Upper lobe of left lung (tissue), 6 donors: ENCODE results near the gene MZF1. TPM values are rescaled to one million over a fixed set of nuclear protein-coding genes. Genes with fewer than 3 reads are reported as not detected.

ENCODE experiments used
- ATAC-seq, 2 donors: fragments of 200-7000 bp; cut with Tn5 transposase; one replicate each; pipeline ENCODE4 v1.9.1; 2022; ENCODE audit warnings: mild to moderate bottlenecking in 2 of 2, moderate library complexity in 2 of 2; ENCODE audit not compliant: low FRiP score in 2 of 2
- DNase-seq, 2 donors: peaks; one replicate each; pipeline ENCODE4 v3.0.0-alpha.2; 2019 to 2020
- H3K27ac ChIP-seq, 4 donors: fragments of 200-600 bp; sonication (generic); one replicate each; pipeline ENCODE4 v1.5.1; 2016 to 2019
- H3K27me3 ChIP-seq, 4 donors: fragments of 200-600 bp; sonication (generic); one replicate each; pipeline ENCODE4 v1.5.1; 2017 to 2019
- H3K36me3 ChIP-seq, 4 donors: fragments of 200-600 bp; sonication (generic); one replicate each; pipeline ENCODE4 v1.5.1; 2016 to 2019
- H3K4me1 ChIP-seq, 4 donors: fragments of 200-600 bp; sonication (generic); one replicate each; pipeline ENCODE4 v1.5.1; 2018 to 2019
- H3K4me3 ChIP-seq, 4 donors: fragments of 200-600 bp; sonication (generic); one replicate each; pipeline ENCODE4 v1.5.1; 2017 to 2019; ENCODE audit warnings: mild to moderate bottlenecking in 2 of 4, moderate library complexity in 1 of 4
- H3K9me3 ChIP-seq, 4 donors: fragments of 200-600 bp; sonication (generic); one replicate each; pipeline ENCODE4 v1.5.1; 2018 to 2019
- CTCF ChIP-seq, 6 experiments: fragments of 450-650 bp in 4 of 6; fragments of 200-600 bp in 2 of 6; sonication (generic) in 2 of 6; IDR thresholded peaks; one replicate each; pipeline ENCODE4 v1.5.1; 2016 to 2019; ENCODE audit warnings: antibody characterized with exemption in 6 of 6
- EP300 ChIP-seq, 4 donors: sonication (generic); formaldehyde crosslinking; IDR thresholded peaks; one replicate each; pipeline ENCODE4 v1.5.1; 2017; ENCODE audit warnings: antibody characterized with exemption in 4 of 4, control low read depth in 2 of 4
- POLR2A ChIP-seq, 4 donors: fragments of 450-650 bp; IDR thresholded peaks; one replicate each; pipeline ENCODE4 v1.5.1; 2016 to 2017; ENCODE audit warnings: antibody characterized with exemption in 4 of 4, mild to moderate bottlenecking in 2 of 4
- POLR2AphosphoS5 ChIP-seq, 2 donors: sonication (generic); formaldehyde crosslinking; IDR thresholded peaks; one replicate each; pipeline ENCODE4 v1.5.1; 2017; ENCODE audit warnings: antibody characterized with exemption in 2 of 2
- WGBS, 2 donors: methylation state at CpG; one replicate each; pipeline ENCODE4 v1.1.5; 2017 to 2018; 5-methylcytosine and 5-hydroxymethylcytosine counted together
- total RNA-seq, 6 donors: library from RNA; depleted of rRNA in 4 of 6; stranded (reverse); fragments of >200 nt in 4 of 6; gene quantifications; one replicate each; pipeline versions ENCODE4 v1.1.0 to v1.2.1, GENCODE V29; 2016 to 2021
- donor health status: DM: no; HTN: no; CAD: no; lungs with moderate emphysema.
- donor health status: DM: no; HTN: yes; CAD: no; lungs with severe emphysema.

Gene MZF1
- total RNA-seq, 6 donors from 2014 or later: 34.8 to 162 (median 45.5) TPM

- DNase-seq: peak; percentile 98 to 99
- Histone ChIP-seq H3K9me3 (no peaks in the 10 kb centered on the region), H3K4me3 (peak within 1 kb of the TSS; percentile 63 to 91 (median 83)), H3K4me1 (peaks cover 38 to 49% (median 39%) of the 10 kb centered on the region in 4 donors), H3K36me3 (peaks cover 33 to 57% (median 49%) of the 10 kb centered on the region in 4 donors), H3K27me3 (no peaks in the 10 kb centered on the region), H3K27ac (peak within 1 kb of the TSS; percentile 92 to 100 (median 95))
- WGBS, 2 donors: 0 to 1% methylated on average over 35 to 59 of the region's 69 CpGs
- TF ChIP-seq POLR2A (IDR thresholded peaks at IDR 0.05) (peak in 3 of 4 donors; percentile 48 to 85 (median 66)), POLR2AphosphoS5 (IDR thresholded peaks at IDR 0.05) (peak; percentile 88 to 91), CTCF (IDR thresholded peaks at IDR 0.05) (peak in 1 of 6 experiments; percentile 36), EP300 (IDR thresholded peaks at IDR 0.05) (peak in 1 of 4 donors; percentile 30)
- peak; percentile 73 to 79 for ATAC-seq
Observed at GRCh38 chr19:58554494-58555368, 18.4 kb downstream of the MZF1 start, which contains the start of gene CHMP2A. TSS of gene CHMP2A (minus strand) at chr19:58555105. CDS start at chr19:58554212, 893 bp downstream.

- DNase-seq (no peak), ATAC-seq (no peak)
- no peak for TF ChIP-seq POLR2AphosphoS5 (IDR thresholded peaks at IDR 0.05)
- no peak for TF ChIP-seq EP300 (IDR thresholded peaks at IDR 0.05)
- no peak for TF ChIP-seq POLR2A (IDR thresholded peaks at IDR 0.05)
- no peak for TF ChIP-seq CTCF (IDR thresholded peaks at IDR 0.05)
- Histone ChIP-seq H3K36me3 (peaks cover 41 to 65% (median 57%) of the 10 kb centered on the region in 4 donors), H3K4me1 (peaks cover 36 to 45% (median 37%) of the 10 kb centered on the region in 4 donors), H3K27ac (peak overlapping the region; percentile 92 to 100 (median 95)), H3K27me3 (no peaks in the 10 kb centered on the region), H3K9me3 (no peaks in the 10 kb centered on the region), H3K4me3 (peak overlapping the region; percentile 63 to 91 (median 83))
- WGBS, 2 donors: 28 to 42% methylated on average over 18 of the region's 18 CpGs
Observed at GRCh38 chr19:58553799-58554493, 19.2 kb downstream of the MZF1 start.

- H3K36me3 ChIP-seq: peaks cover 54 to 77% (median 70%) of the 10 kb centered on the region in 4 donors
- no peak overlapping the region for H3K4me3 ChIP-seq
- 92 to 95% methylated on average over 2 of the region's 2 CpGs for WGBS, 2 donors
- H3K27ac ChIP-seq: no peak overlapping the region
- H3K4me1 ChIP-seq: peaks cover 35 to 44% (median 36%) of the 10 kb centered on the region in 4 donors
- TF ChIP-seq CTCF (IDR thresholded peaks at IDR 0.05): no peak
- no peak for TF ChIP-seq POLR2AphosphoS5 (IDR thresholded peaks at IDR 0.05)
- TF ChIP-seq POLR2A (IDR thresholded peaks at IDR 0.05): no peak
- TF ChIP-seq EP300 (IDR thresholded peaks at IDR 0.05): no peak
- DNase-seq (no peak), ATAC-seq (no peak)
- no peaks in the 10 kb centered on the region for H3K9me3 ChIP-seq
- no peaks in the 10 kb centered on the region for H3K27me3 ChIP-seq
Observed at GRCh38 chr19:58552655-58553054, 20.5 kb downstream of the MZF1 start.

GRCh38 chr19:58551577-58552471 is 21.3 kb downstream of the MZF1 start:
- 93 to 94% methylated on average over 18 of the region's 18 CpGs for WGBS, 2 donors
- no peak overlapping the region for H3K4me3 ChIP-seq
- no peak for TF ChIP-seq POLR2AphosphoS5 (IDR thresholded peaks at IDR 0.05)
- no peak for TF ChIP-seq EP300 (IDR thresholded peaks at IDR 0.05)
- no peak for TF ChIP-seq POLR2A (IDR thresholded peaks at IDR 0.05)
- TF ChIP-seq CTCF (IDR thresholded peaks at IDR 0.05): no peak
- no peak overlapping the region for H3K27ac ChIP-seq
- no peaks in the 10 kb centered on the region for H3K27me3 ChIP-seq
- no peak for ATAC-seq
- DNase-seq: no peak
- no peaks in the 10 kb centered on the region for H3K9me3 ChIP-seq
- peaks cover 53 to 84% (median 77%) of the 10 kb centered on the region in 4 donors for H3K36me3 ChIP-seq
- peaks cover 32 to 44% (median 34%) of the 10 kb centered on the region in 4 donors for H3K4me1 ChIP-seq
